Thymus (tissue), 11 donors: Measurements from ENCODE around the gene HINT3. TPM values are rescaled to one million over a fixed set of nuclear protein-coding genes. Genes with fewer than 3 reads are reported as not detected.
"Not testable (repeated sequence)": the region's sequence is repeated elsewhere in the genome, so short reads cannot be mapped to it uniquely, and the experiment has no call there.

ENCODE experiments used
- DNase-seq, 9 donors: peaks; one replicate each; pipeline ENCODE4 v3.0.0-alpha.2; 2013; ENCODE audit warnings: low spot score in 9 of 9, low read depth in 6 of 9, missing footprints in 1 of 9
- H3K27ac ChIP-seq, 2 donors: one replicate each; pipeline ENCODE4 v1.5.1; 2013; ENCODE audit warnings: control low read depth in 1 of 2, low read depth in 1 of 2, low read length in 1 of 2, mild to moderate bottlenecking in 1 of 2, moderate library complexity in 1 of 2
- H3K27me3 ChIP-seq, 2 donors: one replicate each; pipeline ENCODE4 v1.5.1; 2013; ENCODE audit warnings: low read length in 1 of 2; ENCODE audit not compliant: control insufficient read depth in 2 of 2, insufficient read depth in 1 of 2
- H3K36me3 ChIP-seq, 2 donors: one replicate each; pipeline ENCODE4 v1.5.1; 2013; ENCODE audit warnings: low read length in 1 of 2, mild to moderate bottlenecking in 1 of 2, moderate library complexity in 1 of 2; ENCODE audit not compliant: control insufficient read depth in 2 of 2, insufficient read depth in 2 of 2
- H3K4me1 ChIP-seq, 2 donors: one replicate each; pipeline ENCODE4 v1.5.1; 2013; ENCODE audit warnings: low read length in 2 of 2; ENCODE audit not compliant: control insufficient read depth in 2 of 2, insufficient read depth in 2 of 2
- H3K4me3 ChIP-seq, 2 donors: one replicate each; pipeline ENCODE4 v1.5.1; 2013; ENCODE audit warnings: low read length in 2 of 2, control low read depth in 1 of 2, mild to moderate bottlenecking in 1 of 2
- H3K9me3 ChIP-seq, 2 donors: one replicate each; pipeline ENCODE4 v1.5.1; 2013; ENCODE audit warnings: low read length in 1 of 2, mild to moderate bottlenecking in 1 of 2; ENCODE audit not compliant: control insufficient read depth in 2 of 2, insufficient read depth in 1 of 2
- WGBS: extraction: QIAGEN DNeasy Blood & Tissue Kit; methylation state at CpG from one replicate; pipeline ENCODE4 v1.1.7; 2013; 5-methylcytosine and 5-hydroxymethylcytosine counted together
- polyA plus RNA-seq: library from polyadenylated mRNA; stranded (reverse); fragments of 200-250 nt; gene quantifications from one replicate; pipeline ENCODE4 v1.2.3, GENCODE V29; 2013
- total RNA-seq: library from RNA; stranded (reverse); fragments of 120-200 nt; gene quantifications from one replicate; pipeline ENCODE4 v1.2.4, GENCODE V29; 2013
- donor health status: healthy.

Gene HINT3
- total and polyA plus RNA-seq, 2 donors = 8.6 to 11.1 TPM

DNA sequence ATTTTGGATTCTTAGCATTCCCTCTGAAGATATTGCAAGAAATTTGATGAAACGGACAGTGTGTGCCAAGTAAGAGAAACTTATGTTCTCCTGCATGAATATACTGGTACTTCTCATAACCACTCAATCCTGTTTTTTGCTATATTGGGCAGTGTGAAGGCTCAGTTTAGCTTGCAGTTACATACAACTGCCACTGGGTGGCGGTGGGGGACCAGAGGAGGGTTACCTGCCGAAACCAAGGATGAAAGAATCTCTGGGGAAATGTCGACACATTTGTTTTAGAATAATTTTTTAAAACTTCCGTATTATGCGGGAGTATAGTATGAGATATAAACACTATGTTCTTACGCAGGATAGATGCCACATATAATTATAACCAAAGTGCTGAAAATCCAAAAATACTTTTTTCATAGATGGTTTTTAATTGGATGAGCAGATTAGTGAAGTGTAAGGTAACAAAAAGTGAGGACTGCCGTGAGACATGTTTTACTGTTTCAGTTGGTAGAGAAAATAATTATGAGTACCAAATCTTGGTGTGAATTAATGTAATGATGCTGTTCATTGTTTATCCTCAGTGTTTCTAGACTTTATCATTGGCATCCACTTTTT is 39.5 kb downstream of the HINT3 start:
- WGBS = 21% methylated on average over 8 of the region's 8 CpGs
- Histone ChIP-seq H3K4me3 (no peak overlapping the region), H3K4me1 (no peaks in the 10 kb centered on the region)

DNA sequence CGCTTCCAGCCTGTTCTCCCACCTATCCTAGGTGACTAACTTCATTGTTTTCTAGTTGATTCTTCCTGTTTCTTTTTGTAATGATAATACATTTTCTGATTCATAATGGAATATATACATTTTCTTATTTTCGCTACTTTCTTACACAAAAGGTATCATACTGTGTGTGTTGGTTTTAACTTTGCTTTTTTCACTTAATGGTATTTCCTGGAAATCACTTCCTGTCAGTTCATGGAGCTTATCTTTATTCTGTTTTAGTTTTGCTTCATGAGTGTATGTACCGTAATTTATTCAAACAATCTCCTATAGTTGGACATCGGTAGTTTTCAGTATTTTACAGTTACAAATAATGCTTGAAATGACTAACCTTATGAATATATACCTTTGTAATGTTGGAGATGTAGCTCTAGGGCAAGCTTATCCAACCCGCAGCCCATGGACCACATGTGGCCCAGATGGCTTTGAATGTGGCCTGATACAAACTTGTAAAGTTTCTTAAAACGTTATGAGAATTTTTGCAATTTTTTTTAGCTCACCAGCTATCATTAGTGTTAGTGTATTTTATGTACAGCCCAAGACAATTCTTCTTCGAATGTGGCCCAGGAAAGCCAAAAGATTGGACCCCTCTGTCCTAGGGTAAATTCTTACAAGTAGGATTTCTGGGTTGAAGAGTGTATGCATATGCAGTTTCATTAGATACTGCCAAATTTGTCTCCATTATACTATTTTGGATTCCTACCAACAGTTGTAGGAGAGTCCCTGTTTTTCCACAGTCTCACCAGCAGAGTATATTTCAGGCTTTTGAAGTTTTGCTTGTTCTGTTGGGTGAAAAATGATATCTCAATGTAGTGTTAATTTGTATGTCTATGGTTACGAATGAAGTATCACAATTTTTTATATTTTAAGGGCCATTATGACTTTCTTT is 46.4 kb downstream of the HINT3 start:
- no peak for DNase-seq
- WGBS = 96% methylated on average over 8 of the region's 8 CpGs
- Histone ChIP-seq H3K36me3 (peaks cover 0 to 7% of the 10 kb centered on the region in 2 donors), H3K27me3 (no peaks in the 10 kb centered on the region), H3K27ac (no peak overlapping the region), H3K4me1 (no peaks in the 10 kb centered on the region), H3K9me3 (no peaks in the 10 kb centered on the region), H3K4me3 (no peak overlapping the region)

More for the DNA sequence above, 39.5 kb downstream of the HINT3 start:
- Histone ChIP-seq H3K36me3 (peaks cover 0 to 7% of the 10 kb centered on the region in 2 donors), H3K9me3 (no peaks in the 10 kb centered on the region), H3K27me3 (no peaks in the 10 kb centered on the region), H3K27ac (no peak overlapping the region)
- peak; percentile 40 to 84 (median 56) for DNase-seq

GRCh38 chr6:126007800-126008199 is 51.2 kb downstream of the HINT3 start:
- DNase-seq = no peak
- Histone ChIP-seq H3K4me3 (no peak overlapping the region), H3K36me3 (peaks cover 7 to 23% of the 10 kb centered on the region in 2 donors), H3K9me3 (no peaks in the 10 kb centered on the region), H3K27me3 (no peaks in the 10 kb centered on the region), H3K4me1 (no peaks in the 10 kb centered on the region), H3K27ac (no peak overlapping the region)

- whole genome bisulfite sequencing = 87% methylated on average over 4 of the region's 4 CpGs
- peaks cover 13 to 35% of the 10 kb centered on the region in 2 donors for H3K36me3 ChIP-seq
Observed at GRCh38 chr6:126010040-126010439, 53.5 kb downstream of the HINT3 start.

GRCh38 chr6:126015863-126016262 is 59.3 kb downstream of the HINT3 start:
- Histone ChIP-seq H3K9me3 (no peaks in the 10 kb centered on the region), H3K4me3 (no peak overlapping the region), H3K36me3 (peaks cover 10 to 47% of the 10 kb centered on the region in 2 donors), H3K27ac (no peak overlapping the region), H3K27me3 (no peaks in the 10 kb centered on the region), H3K4me1 (no peaks in the 10 kb centered on the region)
- DNase-seq = no peak
- 97% methylated on average over 1 of the region's 1 CpG for WGBS

More at GRCh38 chr6:126010040-126010439, 53.5 kb downstream of the HINT3 start:
- H3K4me1 ChIP-seq = no peaks in the 10 kb centered on the region
- H3K27ac ChIP-seq = no peak overlapping the region
- no peaks in the 10 kb centered on the region for H3K27me3 ChIP-seq
- no peaks in the 10 kb centered on the region for H3K9me3 ChIP-seq
- no peak for DNase-seq
- H3K4me3 ChIP-seq = no peak overlapping the region

- H3K27me3 ChIP-seq = no peaks in the 10 kb centered on the region
- H3K27ac ChIP-seq = no peak overlapping the region
- no peaks in the 10 kb centered on the region for H3K4me1 ChIP-seq
- no peak for DNase-seq
- no peaks in the 10 kb centered on the region for H3K9me3 ChIP-seq
- peaks cover 15 to 48% of the 10 kb centered on the region in 2 donors for H3K36me3 ChIP-seq
- 98% methylated on average over 2 of the region's 2 CpGs for WGBS
- H3K4me3 ChIP-seq = no peak overlapping the region
Observed at GRCh38 chr6:126016591-126016990, 60.0 kb downstream of the HINT3 start.

- H3K4me1 ChIP-seq = no peaks in the 10 kb centered on the region
- H3K4me3 ChIP-seq = no peak overlapping the region
- no peaks in the 10 kb centered on the region for H3K9me3 ChIP-seq
- H3K27ac ChIP-seq = no peak overlapping the region
- peaks cover 11 to 44% of the 10 kb centered on the region in 2 donors for H3K36me3 ChIP-seq
- H3K27me3 ChIP-seq = no peaks in the 10 kb centered on the region
- no peak for DNase-seq
Observed at GRCh38 chr6:126017668-126018067, 61.1 kb downstream of the HINT3 start.

DNA sequence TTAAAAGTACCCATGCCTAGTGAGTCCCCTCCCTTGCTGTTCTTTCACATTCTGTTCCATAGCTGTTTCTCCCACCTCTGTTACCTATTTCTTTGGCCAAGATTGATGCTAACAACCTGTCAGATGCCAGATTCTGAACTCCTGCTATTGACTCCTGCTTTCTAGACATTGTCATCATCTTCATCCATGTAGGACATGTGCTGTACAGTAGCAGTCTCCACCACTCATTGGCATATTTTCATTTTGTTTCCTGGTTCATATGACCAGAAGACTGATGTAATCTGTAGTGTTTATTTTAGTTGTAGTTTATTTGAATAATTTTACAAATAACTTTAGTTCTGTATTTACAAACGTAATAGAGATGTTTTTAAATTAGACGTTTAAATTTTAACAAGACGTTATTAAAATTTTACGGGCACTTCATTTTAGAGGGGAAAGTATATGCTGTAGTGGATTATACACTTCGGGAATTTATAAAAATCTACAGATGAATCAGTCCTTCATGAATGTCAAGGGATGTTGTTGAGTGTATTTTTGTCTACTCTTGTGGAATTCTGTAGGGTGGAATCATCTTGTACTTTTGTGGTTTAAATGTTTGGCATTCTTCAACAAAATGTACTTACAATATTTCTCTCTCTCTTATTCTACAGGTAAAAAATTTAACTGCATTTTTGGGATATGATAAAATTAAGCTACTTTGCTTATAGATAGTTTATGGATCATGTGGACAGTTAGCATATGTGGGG is 63.9 kb downstream of the HINT3 start:
- no peaks in the 10 kb centered on the region for H3K4me1 ChIP-seq
- H3K9me3 ChIP-seq = no peaks in the 10 kb centered on the region
- no peak for DNase-seq
- H3K4me3 ChIP-seq = no peak overlapping the region
- H3K27ac ChIP-seq = no peak overlapping the region
- WGBS = 96% methylated on average over 5 of the region's 5 CpGs
- peaks cover 8 to 30% of the 10 kb centered on the region in 2 donors for H3K36me3 ChIP-seq
- no peaks in the 10 kb centered on the region for H3K27me3 ChIP-seq

DNA sequence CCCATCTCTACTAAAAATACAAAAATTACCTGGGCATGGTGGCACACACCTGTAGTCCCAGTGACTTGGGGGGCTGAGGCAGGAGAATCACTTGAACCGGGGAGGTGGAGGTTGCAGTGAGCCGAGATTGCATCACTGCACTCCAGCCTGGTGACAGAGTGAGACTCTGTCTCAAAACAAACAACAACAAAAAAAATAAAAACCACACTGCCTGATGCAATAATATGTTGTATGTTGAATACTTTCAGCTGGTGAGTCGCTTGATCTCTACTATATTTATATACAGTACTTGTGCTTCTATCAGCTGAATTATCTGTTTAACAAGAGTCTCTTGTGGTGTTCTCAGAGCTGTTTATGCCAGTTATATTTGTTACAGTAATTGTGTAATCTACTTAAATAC is 66.9 kb downstream of the HINT3 start:
- H3K27me3 ChIP-seq, H3K4me1 ChIP-seq, H3K4me3 ChIP-seq, H3K27ac ChIP-seq, DNase-seq, H3K9me3 ChIP-seq: not testable (repeated sequence)
- WGBS = 98% methylated on average over 3 of the region's 3 CpGs
- peaks cover 8 to 25% of the 10 kb centered on the region in 2 donors for H3K36me3 ChIP-seq
